Sigmoid colon (tissue), 7 donors: ENCODE results near the gene GRID1. TPM values are rescaled to one million over a fixed set of nuclear protein-coding genes. Genes with fewer than 3 reads are reported as not detected.
A peak's percentile ranks its signal among the peaks of the same experiment; 100 is the strongest.

Source experiments
- DNase-seq: peaks from one replicate; pipeline ENCODE4 v3.0.0-alpha.2; 2019
- H3K27ac ChIP-seq, 4 donors: fragments of 200-600 bp; sonication (generic); one replicate each; pipeline ENCODE4 v1.5.1; 2016 to 2019; ENCODE audit warnings: mild to moderate bottlenecking in 1 of 4
- H3K27me3 ChIP-seq, 3 donors: fragments of 200-600 bp; sonication (generic); one replicate each; pipeline ENCODE4 v1.5.1; 2019; ENCODE audit warnings: mild to moderate bottlenecking in 1 of 3
- H3K36me3 ChIP-seq, 4 donors: fragments of 200-600 bp; sonication (generic); one replicate each; pipeline ENCODE4 v1.5.1; 2016 to 2019
- H3K4me1 ChIP-seq, 4 donors: fragments of 200-600 bp; sonication (generic); one replicate each; pipeline ENCODE4 v1.5.1; 2017 to 2019
- H3K4me3 ChIP-seq, 4 donors: fragments of 200-600 bp; sonication (generic); one replicate each; pipeline ENCODE4 v1.5.1; 2017 to 2019; ENCODE audit warnings: mild to moderate bottlenecking in 2 of 4, moderate library complexity in 1 of 4
- H3K9me3 ChIP-seq, 4 donors: fragments of 200-600 bp in 3 of 4; sonication (generic) in 3 of 4; one replicate each; pipeline versions ENCODE4 v1.5.1 to v1.6.1; 2013 to 2019
- CTCF ChIP-seq, 4 experiments: fragments of 450-650 bp in 3 of 4; fragments of 200-600 bp in 1 of 4; IDR thresholded peaks; one replicate each; pipeline ENCODE4 v1.5.1; 2016 to 2019; ENCODE audit warnings: antibody characterized with exemption in 4 of 4, mild to moderate bottlenecking in 3 of 4, moderate library complexity in 2 of 4
- EP300 ChIP-seq, 4 donors: sonication (generic); formaldehyde crosslinking; IDR thresholded peaks; one replicate each; pipeline ENCODE4 v1.6.1; 2017; ENCODE audit warnings: antibody characterized with exemption in 4 of 4
- POLR2A ChIP-seq, 2 donors: fragments of 450-650 bp; IDR thresholded peaks; one replicate each; pipeline ENCODE4 v1.6.1; 2016; ENCODE audit warnings: antibody characterized with exemption in 2 of 2, mild to moderate bottlenecking in 2 of 2, moderate library complexity in 2 of 2
- POLR2AphosphoS5 ChIP-seq, 4 donors: sonication (generic); formaldehyde crosslinking; IDR thresholded peaks; one replicate each; pipeline ENCODE4 v1.6.1; 2017; ENCODE audit warnings: antibody characterized with exemption in 4 of 4
- WGBS, 2 donors: extraction: QIAGEN DNeasy Blood & Tissue Kit; methylation state at CpG; one replicate each; pipeline ENCODE4 v1.1.7; 2013; 5-methylcytosine and 5-hydroxymethylcytosine counted together
- intact Hi-C: fragments of 100-400 bp; cut with DNase I; formaldehyde crosslinking; loops from one replicate; pipeline ENCODE4 v1.15.1; 2023
- polyA plus RNA-seq, 3 donors: library from polyadenylated mRNA; stranded (reverse); fragments of 200-250 nt; gene quantifications; one replicate each; pipeline ENCODE4 v1.2.3, GENCODE V29; 2013
- total RNA-seq, 4 donors: library from RNA; depleted of rRNA; stranded (reverse); fragments of >200 nt; gene quantifications; one replicate each; pipeline ENCODE4 v1.1.0, GENCODE V29; 2016
- donor health status: healthy with polysubstance abuse.
- donor health status: Bipolar disorder and iron deficiency.
- donor health status: healthy.

Gene GRID1
- total and polyA plus RNA-seq, 7 donors, result 0.66 to 4.7 (median 1.1) TPM; not detected in 2

GRCh38 chr10:86265895-86266259, 100.7 kb downstream of the GRID1 start:
- peaks cover 0 to 17% (median 12%) of the 10 kb centered on the region in 4 donors for H3K4me1 ChIP-seq
- no peaks in the 10 kb centered on the region for H3K9me3 ChIP-seq
- no peak overlapping the region for H3K27ac ChIP-seq
- H3K4me3 ChIP-seq, result no peak overlapping the region
- no peaks in the 10 kb centered on the region for H3K36me3 ChIP-seq
- DNase-seq, result peak; percentile 47
- no peak for TF ChIP-seq EP300 (IDR thresholded peaks at IDR 0.05)
- TF ChIP-seq POLR2A (IDR thresholded peaks at IDR 0.05), result no peak
- TF ChIP-seq CTCF (IDR thresholded peaks at IDR 0.05), result no peak
- no peak for TF ChIP-seq POLR2AphosphoS5 (IDR thresholded peaks at IDR 0.05)
- intact Hi-C loops, result no loop called here
- H3K27me3 ChIP-seq, result peaks cover 0 to 24% (median 0%) of the 10 kb centered on the region in 3 donors
- 70 to 77% methylated on average over 3 of the region's 3 CpGs for WGBS, 2 donors

GRCh38 chr10:86265236-86265894, 101.2 kb downstream of the GRID1 start:
- H3K36me3 ChIP-seq, result no peaks in the 10 kb centered on the region
- no peak overlapping the region for H3K27ac ChIP-seq
- 60 to 73% methylated on average over 8 of the region's 8 CpGs for WGBS, 2 donors
- H3K9me3 ChIP-seq, result no peaks in the 10 kb centered on the region
- H3K4me1 ChIP-seq, result peaks cover 0 to 17% (median 12%) of the 10 kb centered on the region in 4 donors
- TF ChIP-seq CTCF (IDR thresholded peaks at IDR 0.05), result no peak
- no peak for TF ChIP-seq POLR2AphosphoS5 (IDR thresholded peaks at IDR 0.05)
- TF ChIP-seq POLR2A (IDR thresholded peaks at IDR 0.05), result no peak
- no peak for TF ChIP-seq EP300 (IDR thresholded peaks at IDR 0.05)
- intact Hi-C loops, result no loop called here
- no peak overlapping the region for H3K4me3 ChIP-seq
- DNase-seq, result peak; percentile 15
- H3K27me3 ChIP-seq, result peaks cover 0 to 24% (median 0%) of the 10 kb centered on the region in 3 donors

- TF ChIP-seq EP300 (IDR thresholded peaks at IDR 0.05), result no peak
- no peak overlapping the region for H3K4me3 ChIP-seq
- WGBS, 2 donors, result 61 to 75% methylated on average over 14 of the region's 14 CpGs
- peak; percentile 48 for DNase-seq
- H3K27me3 ChIP-seq, result peaks cover 0 to 24% (median 0%) of the 10 kb centered on the region in 3 donors
- H3K4me1 ChIP-seq, result peaks cover 0 to 17% (median 12%) of the 10 kb centered on the region in 4 donors
- H3K36me3 ChIP-seq, result no peaks in the 10 kb centered on the region
- no peak overlapping the region for H3K27ac ChIP-seq
- H3K9me3 ChIP-seq, result no peaks in the 10 kb centered on the region
- intact Hi-C loops, result no loop called here
Observed at GRCh38 chr10:86264481-86265231, 101.9 kb downstream of the GRID1 start.

GRCh38 chr10:86263907-86264306, 102.7 kb downstream of the GRID1 start:
- intact Hi-C loops, result no loop called here
- Histone ChIP-seq H3K4me1 (peaks cover 0 to 17% (median 12%) of the 10 kb centered on the region in 4 donors), H3K27me3 (peaks cover 0 to 24% (median 0%) of the 10 kb centered on the region in 3 donors), H3K4me3 (no peak overlapping the region), H3K9me3 (no peaks in the 10 kb centered on the region), H3K27ac (no peak overlapping the region), H3K36me3 (no peaks in the 10 kb centered on the region)
- TF ChIP-seq EP300 (IDR thresholded peaks at IDR 0.05) (no peak), CTCF (IDR thresholded peaks at IDR 0.05) (no peak), POLR2A (IDR thresholded peaks at IDR 0.05) (no peak), POLR2AphosphoS5 (IDR thresholded peaks at IDR 0.05) (no peak)
- 37 to 83% methylated on average over 5 of the region's 5 CpGs for WGBS, 2 donors
- peak; percentile 47 for DNase-seq

GRCh38 chr10:86263209-86263608, 103.4 kb downstream of the GRID1 start:
- Histone ChIP-seq H3K36me3 (no peaks in the 10 kb centered on the region), H3K4me3 (peak overlapping the region in 3 of 4 donors; percentile 11 to 34 (median 20)), H3K27me3 (peaks cover 0 to 24% (median 0%) of the 10 kb centered on the region in 3 donors), H3K27ac (no peak overlapping the region), H3K4me1 (peaks cover 0 to 17% (median 12%) of the 10 kb centered on the region in 4 donors), H3K9me3 (no peaks in the 10 kb centered on the region)
- 36 to 44% methylated on average over 27 of the region's 27 CpGs for WGBS, 2 donors
- peak; percentile 59 for DNase-seq
- intact Hi-C loops, result no loop called here
- TF ChIP-seq POLR2AphosphoS5 (IDR thresholded peaks at IDR 0.05) (no peak), POLR2A (IDR thresholded peaks at IDR 0.05) (no peak), CTCF (IDR thresholded peaks at IDR 0.05) (no peak), EP300 (IDR thresholded peaks at IDR 0.05) (no peak)
